Heart left ventricle (tissue), 13 donors: ENCODE measurements around the gene POLR2C.

Experiments
- POLR2A ChIP-seq, 2 donors: fragments of 450-650 bp; IDR thresholded peaks; one replicate each; pipeline ENCODE4 v1.6.1; 2017; ENCODE audit warnings: antibody characterized with exemption in 2 of 2, mild to moderate bottlenecking in 2 of 2, moderate library complexity in 2 of 2
- TF ChIP-seq, protein P1 (sequence below), 12 donors: fragments of 200-600 bp; sonication (generic) in 4 of 12; IDR thresholded peaks; one replicate each; pipeline versions ENCODE4 v1.5.0 to v1.8.0; 2018 to 2022; ENCODE audit warnings: antibody characterized with exemption in 12 of 12, mild to moderate bottlenecking in 5 of 12
- donor health status: ischemic (EF 13 %, LVEDD 7.1; RV severe dilation, severe dysfunction).
- donor health status: DM: no; HTN: yes; CAD: no.
- donor health status: DM: no; HTN: no; CAD: no.
- donor health status: ischemic (EF 25% LVEDD 6.9; RV normal size, moderate dysfunction).
- donor health status: ischemic (EF 25% LVEDD 5.7; RV mildly dilated, moderate dysfunction).
- donor health status: ischemic (EF 35%, LVEDD 5.7; RV mildly dilated, moderate dysfunction).
- donor health status: nonischemic (EF 11% LVEDD 7.7; RV severe dilation, severe dysfunction).
- donor health status: DM: yes; HTN: yes; CAD: no.
- donor health status: PGD.
- donor health status: ischemic (EF 29% LVEDD 5.4; RV normal size, mild dysfunction).
- donor health status: nonischemic (EF 23%, LVEDD 6.1; RV moderate dilation, normal function).

GRCh38 chr16:57430955-57431354 is 31.5 kb upstream of the POLR2C start:
- TF ChIP-seq, protein P1, sequence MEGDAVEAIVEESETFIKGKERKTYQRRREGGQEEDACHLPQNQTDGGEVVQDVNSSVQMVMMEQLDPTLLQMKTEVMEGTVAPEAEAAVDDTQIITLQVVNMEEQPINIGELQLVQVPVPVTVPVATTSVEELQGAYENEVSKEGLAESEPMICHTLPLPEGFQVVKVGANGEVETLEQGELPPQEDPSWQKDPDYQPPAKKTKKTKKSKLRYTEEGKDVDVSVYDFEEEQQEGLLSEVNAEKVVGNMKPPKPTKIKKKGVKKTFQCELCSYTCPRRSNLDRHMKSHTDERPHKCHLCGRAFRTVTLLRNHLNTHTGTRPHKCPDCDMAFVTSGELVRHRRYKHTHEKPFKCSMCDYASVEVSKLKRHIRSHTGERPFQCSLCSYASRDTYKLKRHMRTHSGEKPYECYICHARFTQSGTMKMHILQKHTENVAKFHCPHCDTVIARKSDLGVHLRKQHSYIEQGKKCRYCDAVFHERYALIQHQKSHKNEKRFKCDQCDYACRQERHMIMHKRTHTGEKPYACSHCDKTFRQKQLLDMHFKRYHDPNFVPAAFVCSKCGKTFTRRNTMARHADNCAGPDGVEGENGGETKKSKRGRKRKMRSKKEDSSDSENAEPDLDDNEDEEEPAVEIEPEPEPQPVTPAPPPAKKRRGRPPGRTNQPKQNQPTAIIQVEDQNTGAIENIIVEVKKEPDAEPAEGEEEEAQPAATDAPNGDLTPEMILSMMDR (IDR thresholded peaks at IDR 0.05): no peak
- TF ChIP-seq POLR2A (IDR thresholded peaks at IDR 0.05): no peak
